HG03066 (cell line): ENCODE data around the gene MVD.
"Not testable (repeated sequence)": the region's sequence is repeated elsewhere in the genome, so short reads cannot be mapped to it uniquely, and the experiment has no call there.

Experiments used
- ATAC-seq: cut with Tn5 transposase; IDR thresholded peaks from one replicate; pipeline ENCODE4 v1.9.1; 2021; ENCODE audit warnings: low read depth; ENCODE audit not compliant: unreplicated experiment

The MVD gene

DNA sequence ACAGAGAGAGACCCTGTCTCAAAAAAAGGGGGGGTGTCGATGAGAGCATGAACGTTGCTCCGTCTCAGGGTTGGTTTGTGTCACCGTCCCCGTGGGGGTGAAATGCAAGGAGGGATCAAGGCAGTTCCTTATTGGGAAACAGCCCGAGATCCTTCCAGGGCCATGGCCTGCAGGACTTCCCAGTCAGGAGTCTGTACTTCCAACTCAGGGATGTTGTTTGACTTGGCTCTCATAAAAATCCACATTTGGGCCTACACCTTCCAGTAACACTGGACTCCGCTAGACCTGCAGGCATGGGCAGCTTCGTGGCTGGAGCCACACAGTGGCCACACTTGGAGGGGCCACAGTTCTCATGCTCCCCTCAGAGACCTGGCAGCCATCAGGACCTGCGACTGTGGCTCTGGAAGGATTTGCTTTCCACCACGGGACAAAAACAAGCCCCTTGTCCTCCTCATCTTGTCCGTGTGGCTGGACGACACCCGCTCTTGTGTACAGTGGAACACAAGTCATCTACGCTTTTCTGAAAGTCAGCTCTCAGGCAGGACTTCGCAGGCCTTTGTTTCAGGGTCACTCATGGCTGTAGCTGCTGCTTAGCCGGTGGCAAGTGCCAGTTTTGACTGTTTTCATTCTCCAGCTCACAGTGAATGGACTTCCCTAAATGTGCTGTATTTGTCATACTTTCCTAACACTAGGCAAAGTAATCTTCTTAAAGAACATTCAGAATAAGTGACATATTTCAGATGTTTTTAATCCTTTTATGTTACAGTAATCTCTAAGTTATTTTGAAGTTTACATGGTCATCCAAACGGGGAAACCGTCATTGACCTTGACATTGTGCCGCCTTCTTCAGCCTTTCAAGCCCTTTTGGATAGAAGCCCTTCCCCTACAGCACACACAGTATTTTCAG is 48.7 kb downstream of the MVD start:
- no peak for ATAC-seq

GRCh38 chr16:88613293-88613692 is 49.6 kb downstream of the MVD start:
- ATAC-seq = no peak

- ATAC-seq = no peak
These were observed 51.7 kb downstream of the MVD start for GRCh38 chr16:88610909-88611812.

- no peak for ATAC-seq
These were observed 52.8 kb downstream of the MVD start for GRCh38 chr16:88610080-88610479.

GRCh38 chr16:88609426-88609825 is 53.5 kb downstream of the MVD start:
- ATAC-seq = not testable (repeated sequence)

- ATAC-seq = no peak
These were observed 54.8 kb downstream of the MVD start for GRCh38 chr16:88608076-88608475.

- no peak for ATAC-seq
These were observed 56.6 kb downstream of the MVD start for GRCh38 chr16:88606148-88606757.

GRCh38 chr16:88605186-88606147 is 57.4 kb downstream of the MVD start:
- ATAC-seq = no peak

- ATAC-seq = no peak
These were observed 60.8 kb downstream of the MVD start for GRCh38 chr16:88602091-88602490.
